GM19372 (cell line): ENCODE results near the gene ANP32B.
A peak's percentile ranks its signal among the peaks of the same experiment; 100 is the strongest.
"Not testable (repeated sequence)": the region's sequence is repeated elsewhere in the genome, so short reads cannot be mapped to it uniquely, and the experiment has no call there.

Experiments
- ATAC-seq: cut with Tn5 transposase; IDR thresholded peaks from one replicate; pipeline ENCODE4 v1.9.1; 2021; ENCODE audit warnings: mild to moderate bottlenecking, low read depth, moderate library complexity; ENCODE audit not compliant: unreplicated experiment

ANP32B gene

DNA sequence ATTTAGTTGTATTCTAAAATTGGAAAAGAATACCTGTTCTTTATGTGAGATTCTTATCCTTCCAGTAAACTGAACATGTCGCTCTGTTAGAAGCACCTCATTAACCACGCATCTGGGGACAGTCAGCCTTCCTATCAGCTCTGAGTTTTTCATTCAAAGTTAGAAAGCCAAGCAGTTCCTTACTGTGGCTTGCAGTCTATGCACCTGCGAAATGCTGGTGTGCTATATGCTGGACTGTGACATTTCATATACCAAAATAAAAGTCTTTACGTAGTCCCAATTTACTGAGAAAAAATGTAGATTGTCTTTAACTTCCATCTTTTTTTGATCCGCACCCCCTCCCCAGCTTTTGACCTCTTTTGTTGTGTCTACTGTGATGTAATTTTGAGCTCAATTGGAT lies 4.3 kb downstream of the ANP32B start:
- no peak for ATAC-seq

DNA sequence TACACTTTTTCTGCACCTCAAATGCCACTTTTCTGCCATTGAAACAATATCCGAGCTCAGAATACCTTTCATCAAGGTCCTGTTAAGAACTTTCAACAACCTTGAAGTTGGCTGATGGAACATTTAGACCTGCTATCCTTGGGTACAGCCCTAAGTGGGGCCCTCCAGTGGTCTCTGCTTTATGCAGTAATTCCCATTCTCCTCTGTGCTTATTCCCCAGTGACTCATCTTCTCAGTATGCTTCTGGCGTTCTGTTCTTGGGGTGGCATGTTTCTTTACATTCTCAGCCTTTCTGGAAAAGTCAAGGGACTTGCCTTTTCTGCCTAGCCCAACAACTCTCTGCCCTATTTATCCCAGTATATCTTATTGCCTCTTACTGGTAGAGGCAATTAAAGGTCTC lies 7.1 kb downstream of the ANP32B start:
- no peak for ATAC-seq

DNA sequence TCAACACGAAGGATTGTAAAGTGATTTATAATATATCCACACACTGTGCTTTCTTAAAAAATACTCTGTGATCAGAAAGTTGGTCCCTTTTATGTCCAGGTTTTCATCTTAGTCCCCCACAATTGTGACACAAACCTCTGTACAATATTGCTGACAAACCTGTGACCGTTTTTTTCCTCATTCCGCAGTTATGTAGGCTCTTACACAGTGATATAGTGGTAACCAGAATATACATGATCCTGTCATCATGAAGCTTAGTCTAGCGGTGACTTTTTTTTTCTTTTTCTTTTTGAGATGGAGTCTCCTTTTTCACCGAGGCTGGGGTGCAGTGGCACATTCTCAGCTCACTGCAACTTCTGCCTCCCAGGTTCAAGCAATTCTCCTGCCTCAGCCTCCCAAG lies 8.7 kb downstream of the ANP32B start:
- no peak for ATAC-seq

DNA sequence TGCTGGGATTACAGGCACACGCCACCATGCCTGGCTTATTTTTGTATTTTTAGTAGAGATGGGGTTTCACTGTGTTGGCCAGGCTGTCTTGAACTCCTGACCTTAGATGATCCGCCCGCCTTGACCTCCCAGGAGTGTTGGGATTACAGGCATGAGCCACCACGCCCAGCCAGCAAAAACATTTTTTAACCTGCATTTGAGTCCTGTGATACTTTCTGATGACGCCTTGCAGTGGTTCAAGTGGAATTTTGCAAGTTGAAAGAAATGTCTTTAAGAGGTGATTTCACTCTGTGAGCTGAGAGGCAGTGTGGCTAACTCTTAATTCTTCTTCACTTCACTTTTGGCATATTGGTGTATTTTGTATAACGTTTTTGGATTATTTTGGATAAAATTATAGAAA lies 9.1 kb downstream of the ANP32B start:
- ATAC-seq, result no peak

DNA sequence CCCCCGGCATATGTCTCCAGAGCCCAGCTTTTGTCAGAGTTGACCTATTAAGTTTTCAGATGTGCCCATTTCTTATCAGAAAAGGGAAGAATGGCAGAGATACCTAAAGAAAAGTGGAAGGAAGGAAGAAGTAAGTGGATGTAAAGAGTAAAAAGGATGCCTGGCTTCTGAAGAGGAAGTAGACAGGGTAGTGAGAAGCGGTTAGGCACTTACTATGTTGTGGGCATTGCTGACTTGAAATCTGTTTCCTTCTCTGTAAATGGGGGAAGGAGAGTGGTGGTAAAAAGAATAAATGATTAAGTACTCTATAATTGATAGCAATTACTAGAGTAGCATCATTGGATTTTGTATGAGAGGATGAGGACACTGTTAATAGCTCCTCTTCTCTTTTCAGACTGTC lies 9.9 kb downstream of the ANP32B start:
- no peak for ATAC-seq

DNA sequence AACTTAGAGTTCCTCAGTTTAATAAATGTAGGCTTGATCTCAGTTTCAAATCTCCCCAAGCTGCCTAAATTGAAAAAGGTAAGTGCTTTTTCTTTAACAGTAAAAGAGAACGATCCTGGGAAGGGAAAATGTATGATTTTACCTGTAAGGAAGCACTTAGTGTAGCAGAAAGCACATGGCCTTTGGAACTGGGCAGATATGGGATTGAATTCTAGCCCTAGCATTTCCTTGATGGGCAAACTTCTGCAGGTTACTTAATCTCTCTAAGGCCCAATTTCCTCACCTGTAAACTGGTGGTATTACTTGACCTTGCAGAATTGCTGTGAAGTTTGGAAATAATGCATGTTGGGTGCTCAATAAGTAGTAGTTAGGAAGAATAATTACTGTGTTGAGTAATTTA lies 11.6 kb downstream of the ANP32B start:
- no peak for ATAC-seq

DNA sequence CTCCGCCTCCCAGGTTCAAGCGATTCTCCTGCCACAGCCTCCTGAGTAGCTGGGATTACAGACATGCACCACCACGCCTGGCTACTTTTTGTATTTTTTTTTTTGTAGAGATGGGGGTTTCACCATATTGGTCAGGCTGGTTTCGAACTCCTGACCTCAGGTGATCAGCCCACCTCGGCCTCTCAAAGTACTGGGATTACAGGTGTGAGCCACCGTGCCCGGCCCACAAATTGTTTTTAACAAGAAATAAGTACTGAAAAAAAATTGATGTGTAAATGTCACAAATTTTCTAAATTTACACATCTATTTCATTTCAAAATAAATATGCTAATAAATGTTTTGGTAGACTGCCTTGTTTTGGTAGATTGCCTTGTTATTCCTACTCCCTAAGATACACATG lies 13.5 kb downstream of the ANP32B start:
- not testable (repeated sequence) for ATAC-seq

DNA sequence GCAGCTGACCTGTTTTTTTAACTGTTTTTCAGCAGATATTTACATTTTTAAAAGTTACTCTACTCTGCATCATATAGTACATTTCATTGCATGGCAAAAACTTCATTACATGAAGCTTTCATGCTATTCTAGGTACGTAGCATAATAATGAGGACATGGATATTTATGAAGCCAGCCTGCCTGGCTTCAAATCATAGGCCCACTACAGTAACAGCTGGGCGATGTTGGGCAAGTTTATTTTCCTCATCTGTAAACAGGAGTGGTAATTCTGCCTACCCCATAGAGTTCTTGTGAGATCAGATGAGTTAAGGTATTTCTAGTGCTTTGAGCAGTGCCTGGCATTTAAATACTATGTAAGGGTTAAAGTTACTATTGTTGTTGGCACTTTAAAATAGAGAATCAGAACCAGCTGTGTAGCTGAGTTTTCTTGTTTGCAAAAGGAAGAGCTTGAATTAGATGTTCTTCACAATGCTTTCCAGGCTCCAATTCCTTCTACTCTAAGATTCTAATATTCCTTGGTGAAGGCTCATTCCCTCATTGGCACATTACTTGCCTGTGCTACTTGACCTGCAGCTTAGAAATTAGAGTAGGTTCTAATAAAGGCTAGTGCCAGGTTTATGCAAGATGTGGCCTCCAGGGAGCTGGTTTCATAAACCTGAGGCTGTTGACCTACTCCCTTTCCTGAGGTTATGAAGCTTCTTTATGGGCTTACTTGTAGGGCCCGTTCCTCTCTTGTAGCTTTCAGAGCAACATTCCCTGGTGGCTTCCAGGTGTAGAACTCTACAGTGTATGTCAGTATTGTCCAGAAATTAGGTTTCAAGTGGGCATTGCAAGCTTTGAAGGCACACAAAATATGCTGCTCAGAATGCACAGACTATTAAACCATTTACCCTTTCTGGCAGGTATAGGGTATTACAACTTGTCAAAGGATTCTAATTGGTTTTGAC lies 14.5 kb downstream of the ANP32B start:
- no peak for ATAC-seq

DNA sequence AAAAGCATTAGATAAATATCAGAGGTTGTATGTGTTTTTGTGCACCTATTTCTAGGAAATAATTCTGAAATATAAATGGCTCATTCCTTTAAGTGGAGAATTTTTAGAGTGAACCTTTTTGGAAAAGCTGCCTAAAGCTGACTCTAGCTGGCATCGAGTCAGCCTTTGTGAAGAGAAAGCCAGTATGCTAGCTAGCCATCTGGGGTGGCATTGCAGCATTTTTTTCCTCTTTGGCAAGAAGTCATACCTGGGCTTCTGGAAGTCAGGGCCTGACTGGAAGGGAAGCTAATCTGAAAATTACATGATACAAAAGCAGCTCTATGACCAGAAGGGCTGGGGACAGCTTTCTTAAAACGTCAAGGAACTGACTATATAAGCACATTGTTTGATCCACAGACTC lies 19.7 kb downstream of the ANP32B start:
- ATAC-seq, result no peak

DNA sequence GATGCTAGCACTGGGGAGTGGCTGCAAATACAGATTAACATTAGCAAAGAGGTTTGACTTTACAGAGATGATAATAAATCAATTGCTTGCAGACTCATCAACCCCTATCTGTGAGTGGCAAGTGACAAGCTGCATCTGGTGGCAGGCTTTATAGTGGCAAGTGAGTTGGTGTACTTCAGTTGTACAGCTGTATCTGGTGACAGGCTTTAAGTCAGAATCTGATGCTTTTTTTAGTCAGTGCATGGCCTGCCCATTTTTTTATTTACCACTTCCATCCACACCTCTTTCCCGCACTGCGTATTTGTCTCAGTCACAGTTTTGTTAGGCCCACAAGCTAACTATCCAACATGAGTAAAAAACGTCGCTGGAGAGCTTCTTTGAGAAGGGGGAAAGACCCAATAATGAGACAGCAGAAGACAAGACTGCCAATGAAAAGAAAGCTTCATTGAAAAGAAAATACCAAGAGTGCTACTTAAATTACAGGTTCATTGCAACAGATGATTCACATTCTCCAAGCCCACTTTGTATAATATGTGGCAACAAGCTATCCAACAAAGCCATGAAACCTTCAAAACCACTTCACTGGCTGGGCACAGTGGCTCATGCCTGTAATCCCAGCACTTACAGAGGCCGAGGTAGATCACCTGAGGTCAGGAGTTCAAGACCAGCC lies 23.1 kb downstream of the ANP32B start:
- no peak for ATAC-seq

DNA sequence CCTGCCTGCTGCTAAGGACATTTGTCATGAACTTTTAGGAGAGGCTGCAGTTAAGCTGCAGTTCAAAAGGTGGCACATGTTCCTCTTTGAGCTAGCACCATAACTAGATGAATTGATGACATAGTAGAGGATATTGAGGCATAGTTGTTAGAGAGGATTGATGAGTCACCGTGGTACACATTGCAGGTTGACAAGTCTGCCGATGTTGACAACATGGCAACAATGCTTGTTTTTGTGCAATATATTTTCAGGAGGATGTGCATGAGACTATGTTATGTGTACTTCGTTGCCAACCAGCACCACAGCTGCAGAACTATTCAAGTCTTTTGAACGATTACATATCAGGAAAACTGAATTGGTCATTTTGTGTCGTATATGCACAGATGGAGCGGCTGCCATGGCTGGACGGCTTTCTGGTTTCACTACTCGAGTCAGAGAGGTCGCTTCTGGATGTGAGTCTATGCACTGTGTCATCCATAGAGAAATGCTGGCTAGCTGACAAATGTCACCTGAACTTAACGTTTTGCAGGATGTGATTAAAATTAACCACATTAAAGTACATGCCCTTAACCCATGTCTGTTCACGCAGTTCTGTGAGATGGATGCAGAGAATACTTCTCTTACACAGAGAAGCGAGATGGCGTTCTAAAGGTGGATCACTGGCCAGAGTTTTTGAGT lies 24.2 kb downstream of the ANP32B start:
- ATAC-seq, result no peak

DNA sequence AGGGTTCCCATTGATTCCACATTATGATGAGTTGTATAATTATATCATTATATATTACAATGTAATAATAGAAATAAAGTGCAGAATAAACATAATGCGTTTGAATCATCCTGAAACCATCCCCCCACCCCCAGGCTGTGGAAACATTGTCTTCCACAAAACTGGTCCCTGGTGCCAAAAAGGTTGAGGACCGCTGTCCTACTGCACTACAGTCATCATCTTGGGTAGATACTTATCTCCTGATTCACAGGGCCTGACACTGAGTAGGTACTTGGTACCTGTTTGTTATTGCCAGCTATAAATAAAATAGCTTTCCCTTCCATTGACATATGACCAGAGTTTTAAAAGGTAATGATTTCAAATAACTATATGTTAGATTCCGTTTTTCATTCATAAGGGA lies 25.6 kb downstream of the ANP32B start:
- no peak for ATAC-seq

DNA sequence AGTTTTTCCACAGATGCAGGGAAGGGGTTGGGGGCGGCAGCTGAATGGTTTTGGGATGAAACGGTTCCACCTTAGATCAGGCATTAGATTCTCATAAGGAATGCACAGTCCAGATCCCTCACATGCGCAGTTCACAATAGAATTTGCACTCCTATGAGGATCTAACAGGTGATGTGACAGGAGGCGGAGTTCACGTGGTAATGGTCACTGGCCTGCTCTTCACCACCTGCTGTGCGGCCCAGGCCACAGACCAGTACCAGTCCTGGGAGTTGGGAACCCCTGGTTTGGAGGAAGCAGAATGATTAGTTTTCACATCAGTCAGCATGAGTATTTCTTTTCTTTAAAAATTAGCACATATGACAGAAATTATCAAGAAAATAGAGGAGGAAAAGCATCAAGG lies 26.3 kb downstream of the ANP32B start:
- ATAC-seq, result no peak

DNA sequence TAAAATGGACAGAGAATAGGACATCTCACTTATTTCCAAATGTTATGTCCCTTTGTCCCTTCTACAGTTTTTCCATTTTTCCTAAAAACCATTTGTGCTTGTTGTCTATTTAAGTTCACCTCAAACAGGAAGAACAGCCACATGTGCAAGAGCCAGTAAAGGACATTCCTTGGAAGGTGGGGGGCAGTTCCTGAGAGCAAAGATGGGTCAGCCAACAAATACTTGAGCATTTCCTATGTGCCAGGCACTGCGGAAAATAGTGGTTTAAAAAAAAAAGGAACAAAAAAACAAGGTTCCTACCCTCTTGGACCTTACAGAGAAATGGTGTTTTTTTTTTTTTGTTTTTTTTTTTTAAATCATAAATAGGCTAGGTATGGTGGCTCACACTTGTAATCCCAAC lies 26.8 kb downstream of the ANP32B start:
- no peak for ATAC-seq

DNA sequence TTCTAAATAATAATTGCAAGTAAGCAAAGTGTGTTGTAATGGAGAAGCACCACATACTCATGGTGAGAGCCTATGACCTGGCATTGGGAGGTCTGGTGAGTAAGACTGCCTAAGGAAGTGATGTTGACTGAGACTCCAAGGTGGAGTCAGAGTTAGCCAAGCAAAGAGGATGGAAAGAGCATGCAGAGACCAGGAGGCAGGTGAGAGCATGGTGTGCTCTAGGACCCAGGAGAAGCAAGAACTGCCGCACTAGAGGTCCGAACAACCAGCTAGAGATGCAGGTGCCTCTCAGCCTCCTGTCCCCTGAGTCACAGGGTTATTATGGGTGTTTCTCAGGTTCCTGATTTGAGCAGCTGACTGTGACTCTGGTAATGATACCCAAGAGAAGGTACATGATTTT lies 27.3 kb downstream of the ANP32B start:
- ATAC-seq, result peak; percentile 78

DNA sequence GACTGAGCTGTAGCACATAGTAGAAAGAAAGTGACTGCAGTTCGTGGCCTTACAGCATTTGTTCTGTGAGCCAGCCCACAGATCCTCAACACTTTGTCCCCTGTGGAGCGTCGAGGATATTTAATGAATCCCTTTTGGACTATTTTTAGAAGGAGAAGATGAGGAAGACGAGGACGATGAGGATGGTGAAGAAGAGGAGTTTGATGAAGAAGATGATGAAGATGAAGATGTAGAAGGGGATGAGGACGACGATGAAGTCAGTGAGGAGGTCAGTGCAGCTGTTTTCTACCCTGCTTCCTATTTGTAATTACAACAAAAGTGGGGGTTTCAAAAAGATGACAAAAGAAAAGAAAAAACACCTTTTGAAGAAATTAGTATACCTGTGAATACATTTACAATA lies 28.0 kb downstream of the ANP32B start:
- ATAC-seq, result no peak

DNA sequence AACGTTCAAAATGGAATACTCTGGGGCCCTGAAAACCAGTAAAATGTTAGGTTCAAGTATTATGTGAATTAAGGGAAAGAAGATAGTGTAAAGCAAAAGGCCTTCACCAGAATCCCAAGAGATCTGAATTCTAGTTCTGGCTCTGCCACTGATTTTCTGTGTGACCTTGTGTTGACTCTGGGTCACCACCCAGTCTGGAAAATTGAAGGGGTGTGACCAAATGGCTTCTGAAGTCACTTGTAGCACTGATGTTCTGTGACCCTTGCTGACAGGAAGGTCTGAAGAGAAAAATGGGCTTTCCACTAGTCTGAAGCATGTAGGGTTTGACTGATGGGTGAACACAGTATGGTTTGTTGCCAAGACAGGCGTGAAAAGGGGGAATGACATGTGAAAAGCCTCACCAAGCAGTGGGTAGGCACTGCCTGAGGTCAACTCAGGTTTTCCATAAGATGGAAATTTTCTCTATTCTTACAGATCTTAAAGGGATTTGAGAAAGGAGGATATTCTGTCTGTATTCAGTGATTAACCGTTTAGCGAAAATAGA lies 33.1 kb downstream of the ANP32B start:
- no peak for ATAC-seq

DNA sequence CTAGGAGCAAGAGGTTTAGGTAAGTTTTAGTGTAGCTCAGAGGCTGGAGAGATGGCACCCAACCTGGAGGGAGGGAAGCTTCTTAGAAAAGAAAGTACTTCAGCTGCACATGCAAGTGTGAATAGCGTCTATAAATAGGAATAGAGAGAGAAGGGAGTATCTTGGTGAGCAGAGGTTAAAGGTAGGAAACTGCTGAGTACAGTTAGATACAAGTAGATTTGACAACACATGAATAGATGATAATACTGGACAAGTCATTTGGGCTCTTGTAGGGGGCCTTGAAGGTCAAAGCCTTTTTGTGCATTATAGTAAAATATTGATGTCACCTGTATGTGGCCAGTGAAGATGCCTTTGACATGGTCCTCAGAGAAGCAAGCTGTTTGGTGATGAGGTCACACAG lies 34.2 kb downstream of the ANP32B start:
- no peak for ATAC-seq

DNA sequence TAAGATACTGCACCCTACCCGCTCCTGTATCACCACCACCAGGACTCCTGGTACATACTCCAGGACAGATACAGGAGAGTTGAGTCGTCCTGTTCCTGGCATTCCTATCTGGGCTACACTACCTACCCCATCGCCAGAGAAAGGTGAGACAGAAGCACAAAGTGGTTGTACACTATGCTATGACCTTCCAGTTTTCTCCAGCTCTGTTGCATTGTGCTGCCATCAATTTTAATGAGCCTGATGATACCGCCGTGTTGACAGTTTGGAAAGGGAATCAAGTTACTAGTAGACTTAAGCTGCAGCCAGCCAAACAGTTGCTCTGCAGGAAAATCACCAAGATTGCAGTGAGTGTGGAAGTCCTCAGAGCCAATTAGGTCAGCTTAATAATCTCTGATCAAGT lies 35.2 kb downstream of the ANP32B start:
- no peak for ATAC-seq

DNA sequence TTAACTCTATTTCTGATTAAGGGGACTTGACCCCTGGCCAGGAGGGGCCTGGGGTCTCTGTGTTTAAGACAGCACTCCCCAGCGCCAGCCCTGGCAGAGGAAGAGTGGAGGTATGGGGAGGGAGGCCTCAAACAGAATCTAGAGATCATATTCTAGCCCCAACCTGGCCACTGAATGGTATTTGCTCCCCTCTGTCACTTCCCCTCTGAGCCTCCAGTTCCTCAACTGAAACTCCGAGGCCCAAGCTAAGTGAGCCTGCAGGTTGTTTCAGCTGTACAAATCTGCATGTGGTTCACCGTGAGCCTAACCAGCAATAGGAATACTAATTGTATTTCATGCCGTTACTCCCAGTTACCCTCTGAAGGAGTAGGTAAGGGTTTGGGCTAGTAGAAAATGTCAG lies 36.0 kb downstream of the ANP32B start:
- no peak for ATAC-seq

DNA sequence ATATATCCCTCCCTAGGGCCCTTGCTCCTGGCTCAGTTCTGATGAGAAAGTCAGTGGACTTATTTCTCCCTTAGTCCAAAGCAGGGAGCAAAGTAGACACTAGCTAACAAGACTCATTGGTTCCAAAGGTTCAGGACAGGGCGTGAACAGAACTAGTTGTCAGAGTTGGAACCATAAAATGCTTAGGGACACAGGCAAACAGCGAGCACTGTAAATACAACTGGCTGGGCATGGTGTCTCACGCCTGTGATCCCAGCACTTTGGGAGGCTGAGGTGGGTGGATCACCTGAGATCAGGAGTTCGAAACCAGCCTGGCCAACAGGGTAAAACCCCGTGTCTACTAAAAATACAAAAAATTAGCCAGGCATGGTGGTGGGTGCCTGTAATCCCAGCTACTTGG lies 36.7 kb downstream of the ANP32B start:
- ATAC-seq, result not testable (repeated sequence)
